ENCODE measurements around the gene ARPC2. TPM values are rescaled to one million over a fixed set of nuclear protein-coding genes. Genes with fewer than 3 reads are reported as not detected.

Gene ARPC2
- total RNA-seq, 1 donor from 2014 or later = 357 TPM

- no peak overlapping the region for H3K27ac ChIP-seq
- no peak for TF ChIP-seq CTCF (IDR thresholded peaks at IDR 0.05)
- no peak overlapping the region for H3K4me3 ChIP-seq
- peaks cover 86% of the 10 kb centered on the region for H3K36me3 ChIP-seq
- ATAC-seq = no peak
- peaks cover 8% of the 10 kb centered on the region for H3K4me1 ChIP-seq
- no peak for DNase-seq
- no peaks in the 10 kb centered on the region for H3K27me3 ChIP-seq
- intact Hi-C loops (cut with DNase I) = no loop called here
- no peaks in the 10 kb centered on the region for H3K9me3 ChIP-seq
Observed at GRCh38 chr2:218253232-218253625, 36.2 kb downstream of the ARPC2 start.

GRCh38 chr2:218255446-218255845, 38.5 kb downstream of the ARPC2 start:
- H3K4me3 ChIP-seq = no peak overlapping the region
- no peaks in the 10 kb centered on the region for H3K9me3 ChIP-seq
- DNase-seq (no peak), ATAC-seq (no peak)
- no peak overlapping the region for H3K27ac ChIP-seq
- H3K27me3 ChIP-seq = no peaks in the 10 kb centered on the region
- TF ChIP-seq CTCF (IDR thresholded peaks at IDR 0.05) = no peak
- peaks cover 64% of the 10 kb centered on the region for H3K36me3 ChIP-seq
- H3K4me1 ChIP-seq = peaks cover 30% of the 10 kb centered on the region
- intact Hi-C loops (cut with DNase I) = no loop called here

GRCh38 chr2:218256612-218257350, 39.8 kb downstream of the ARPC2 start:
- Histone ChIP-seq H3K27ac (no peak overlapping the region), H3K4me1 (peaks cover 38% of the 10 kb centered on the region), H3K9me3 (no peaks in the 10 kb centered on the region), H3K36me3 (peaks cover 51% of the 10 kb centered on the region), H3K27me3 (no peaks in the 10 kb centered on the region), H3K4me3 (no peak overlapping the region)
- DNase-seq (no peak), ATAC-seq (no peak)
- intact Hi-C loops (cut with DNase I) = no loop called here
- TF ChIP-seq CTCF (IDR thresholded peaks at IDR 0.05) = no peak

GRCh38 chr2:218257390-218257981, 40.5 kb downstream of the ARPC2 start:
- H3K36me3 ChIP-seq = peaks cover 44% of the 10 kb centered on the region
- peak overlapping the region; percentile 40 for H3K27ac ChIP-seq
- no peaks in the 10 kb centered on the region for H3K9me3 ChIP-seq
- peaks cover 38% of the 10 kb centered on the region for H3K4me1 ChIP-seq
- H3K4me3 ChIP-seq = no peak overlapping the region
- DNase-seq (no peak), ATAC-seq (peak; percentile 65)
- intact Hi-C loops (cut with DNase I) = no loop called here
- TF ChIP-seq CTCF (IDR thresholded peaks at IDR 0.05) = peak; percentile 55
- H3K27me3 ChIP-seq = no peaks in the 10 kb centered on the region

GRCh38 chr2:218259099-218259961, 42.3 kb downstream of the ARPC2 start:
- peaks cover 38% of the 10 kb centered on the region for H3K4me1 ChIP-seq
- H3K4me3 ChIP-seq = no peak overlapping the region
- no peak for DNase-seq
- intact Hi-C loops (cut with DNase I) = no loop called here
- H3K36me3 ChIP-seq = peaks cover 37% of the 10 kb centered on the region
- no peak for TF ChIP-seq CTCF (IDR thresholded peaks at IDR 0.05)
- peak; percentile 68 for ATAC-seq
- H3K27ac ChIP-seq = peak overlapping the region; percentile 67
- H3K9me3 ChIP-seq = no peaks in the 10 kb centered on the region
- H3K27me3 ChIP-seq = no peaks in the 10 kb centered on the region
